Adrenal gland (tissue), 12 donors: ENCODE data around the gene FRS2. TPM values are rescaled to one million over a fixed set of nuclear protein-coding genes. Genes with fewer than 3 reads are reported as not detected.
"Not testable (repeated sequence)": the region's sequence is repeated elsewhere in the genome, so short reads cannot be mapped to it uniquely, and the experiment has no call there.

Experiments used
- DNase-seq, 7 donors: peaks; one replicate each; pipeline ENCODE4 v3.0.0-alpha.2; 2019 to 2020
- H3K27ac ChIP-seq, 5 donors: fragments of 200-600 bp; sonication (generic) in 4 of 5; 1 replicate in 3 of 5; 2 replicates in 2 of 5; pipeline versions ENCODE4 v1.5.1 to v1.8.0; 2016 to 2020; ENCODE audit warnings: mild to moderate bottlenecking in 1 of 5
- H3K27me3 ChIP-seq: fragments of 200-600 bp; 2 replicates; pipeline ENCODE4 v1.8.0; 2021
- H3K36me3 ChIP-seq, 2 donors: fragments of 200-600 bp; replicated peaks in 1 of 2; 1 replicate in 1 of 2; 2 replicates in 1 of 2; pipeline versions ENCODE4 v1.5.1 to v1.8.0; 2018 to 2022
- H3K4me1 ChIP-seq, 2 donors: fragments of 200-600 bp; replicated peaks in 1 of 2; 1 replicate in 1 of 2; 2 replicates in 1 of 2; pipeline versions ENCODE4 v1.5.1 to v1.8.0; 2018 to 2021
- H3K4me3 ChIP-seq, 4 donors: fragments of 200-600 bp; sonication (generic) in 3 of 4; one replicate each; pipeline ENCODE4 v1.5.1; 2016 to 2018
- H3K9me3 ChIP-seq, 3 donors: fragments of 200-600 bp; sonication (generic) in 1 of 3; replicated peaks in 1 of 3; 1 replicate in 2 of 3; 2 replicates in 1 of 3; pipeline versions ENCODE4 v1.5.1 to v1.8.0; 2016 to 2021
- POLR2A ChIP-seq, 2 donors: fragments of 450-650 bp; IDR thresholded peaks; one replicate each; pipeline ENCODE4 v1.6.1; 2017; ENCODE audit warnings: antibody characterized with exemption in 2 of 2, mild to moderate bottlenecking in 2 of 2, moderate library complexity in 1 of 2
- WGBS, 4 donors: extraction: QIAGEN DNeasy Blood & Tissue Kit in 2 of 4; methylation state at CpG; one replicate each; pipeline versions ENCODE4 v1.1.5 to v1.1.7; 2013 to 2017; 5-methylcytosine and 5-hydroxymethylcytosine counted together
- intact Hi-C, 2 donors: fragments of 100-400 bp; cut with DNase I; formaldehyde crosslinking; loops; one replicate each; pipeline versions ENCODE4 v1.14.1 to v1.15.0; 2022 to 2023
- polyA plus RNA-seq, 3 donors: library from polyadenylated mRNA; stranded (reverse); fragments of 200-250 nt in 2 of 3; fragments of 350-450 nt in 1 of 3; fragmentation: Illumina TruSeq in 1 of 3; extraction: RNeasy Lipid Tissue Mini Kit (QIAGEN cat#74804) in 1 of 3; gene quantifications; one replicate each; pipeline ENCODE4 v1.2.3, GENCODE V29; 2013 to 2014
- total RNA-seq, 9 donors: library from RNA; depleted of rRNA in 4 of 9; stranded (reverse); fragments of >200 nt in 4 of 9; fragments of 120-200 nt in 1 of 9; fragmentation: NEBNext Ultra II Directional in 1 of 9; extraction: Animal tissue kit (Norgen Biotek cat#: 25700) in 1 of 9; gene quantifications; one replicate each; pipeline versions ENCODE4 v1.1.0 to v1.2.4, GENCODE V29; 2013 to 2023
- TF ChIP-seq, protein P1 (sequence below), 6 experiments: fragments of 450-650 bp in 4 of 6; fragments of 200-600 bp in 2 of 6; sonication (generic) in 1 of 6; IDR thresholded peaks; 1 replicate in 5 of 6; 2 replicates in 1 of 6; pipeline versions ENCODE4 v1.5.1 to v1.8.0; 2016 to 2021; ENCODE audit warnings: antibody characterized with exemption in 6 of 6, mild to moderate bottlenecking in 2 of 6, moderate library complexity in 1 of 6
- donor health status: healthy with polysubstance abuse.
- donor health status: Bipolar disorder and iron deficiency.
- donor health status: DM: yes; HTN: yes; CAD: no.
- donor health status: DM: no; HTN: no; CAD: no.
- donor health status: DM: no; HTN: no; CAD: no.
- donor health status: DM: yes; HTN: yes; CAD: no.

Gene FRS2
- total and polyA plus RNA-seq, 12 donors, result 4.8 to 86.1 (median 45.1) TPM

DNA sequence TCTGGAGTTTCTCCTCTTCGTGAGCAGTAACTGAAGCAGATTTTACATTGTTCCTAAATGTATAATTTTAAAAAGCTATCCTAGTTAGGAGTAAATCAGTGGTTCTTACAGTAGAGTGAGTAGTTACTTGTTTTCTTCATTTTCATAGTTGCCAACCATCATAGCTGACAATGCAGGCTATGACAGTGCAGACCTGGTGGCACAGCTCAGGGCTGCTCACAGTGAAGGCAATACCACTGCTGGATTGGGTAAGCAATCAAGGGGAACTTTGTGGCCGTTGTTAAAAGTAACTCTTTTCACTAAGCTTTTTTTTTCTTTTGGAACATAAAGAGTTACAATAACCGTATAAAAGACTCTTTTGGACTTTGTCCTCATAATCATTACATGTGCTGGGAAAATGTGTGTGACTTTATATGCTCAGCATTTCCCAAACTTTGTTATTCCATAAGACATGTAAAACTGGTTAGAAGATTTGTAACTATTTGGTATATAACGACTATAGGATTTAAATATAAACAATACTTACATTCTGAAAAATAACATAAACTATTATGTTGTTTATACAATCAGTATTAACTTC lies 128.1 kb downstream of the FRS2 start:
- no peak overlapping the region for H3K4me3 ChIP-seq
- H3K36me3 ChIP-seq, result peaks cover 0 to 90% of the 10 kb centered on the region in 2 donors
- TF ChIP-seq, protein P1, sequence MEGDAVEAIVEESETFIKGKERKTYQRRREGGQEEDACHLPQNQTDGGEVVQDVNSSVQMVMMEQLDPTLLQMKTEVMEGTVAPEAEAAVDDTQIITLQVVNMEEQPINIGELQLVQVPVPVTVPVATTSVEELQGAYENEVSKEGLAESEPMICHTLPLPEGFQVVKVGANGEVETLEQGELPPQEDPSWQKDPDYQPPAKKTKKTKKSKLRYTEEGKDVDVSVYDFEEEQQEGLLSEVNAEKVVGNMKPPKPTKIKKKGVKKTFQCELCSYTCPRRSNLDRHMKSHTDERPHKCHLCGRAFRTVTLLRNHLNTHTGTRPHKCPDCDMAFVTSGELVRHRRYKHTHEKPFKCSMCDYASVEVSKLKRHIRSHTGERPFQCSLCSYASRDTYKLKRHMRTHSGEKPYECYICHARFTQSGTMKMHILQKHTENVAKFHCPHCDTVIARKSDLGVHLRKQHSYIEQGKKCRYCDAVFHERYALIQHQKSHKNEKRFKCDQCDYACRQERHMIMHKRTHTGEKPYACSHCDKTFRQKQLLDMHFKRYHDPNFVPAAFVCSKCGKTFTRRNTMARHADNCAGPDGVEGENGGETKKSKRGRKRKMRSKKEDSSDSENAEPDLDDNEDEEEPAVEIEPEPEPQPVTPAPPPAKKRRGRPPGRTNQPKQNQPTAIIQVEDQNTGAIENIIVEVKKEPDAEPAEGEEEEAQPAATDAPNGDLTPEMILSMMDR (IDR thresholded peaks at IDR 0.05), result no peak
- TF ChIP-seq POLR2A (IDR thresholded peaks at IDR 0.05), result no peak
- DNase-seq, result no peak
- H3K9me3 ChIP-seq, result no peaks in the 10 kb centered on the region
- intact Hi-C loops, result no loop called here
- 64 to 82% (median 72%) methylated on average over 4 of the region's 4 CpGs for WGBS, 4 donors
- H3K27ac ChIP-seq, result no peak overlapping the region
- no peaks in the 10 kb centered on the region for H3K27me3 ChIP-seq
- no peaks in the 10 kb centered on the region for H3K4me1 ChIP-seq

DNA sequence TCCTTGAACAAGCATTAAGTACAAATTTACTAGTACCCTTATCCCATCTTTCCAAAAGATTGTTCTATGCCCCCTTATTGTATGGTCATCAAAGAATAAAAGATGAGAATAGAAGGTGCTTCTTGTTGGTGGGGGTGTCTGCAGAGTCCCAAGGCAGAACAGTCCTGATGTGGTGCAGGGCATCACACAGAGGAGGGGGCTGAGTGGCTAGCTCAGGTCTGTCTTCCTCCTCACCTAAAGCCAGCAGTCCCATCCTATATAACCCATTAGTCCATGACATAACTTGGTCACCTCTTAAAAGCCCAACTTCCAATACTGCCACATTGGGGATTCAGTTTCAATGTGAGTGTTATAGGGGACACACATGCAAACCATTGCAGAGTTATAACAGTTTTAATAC lies 130.6 kb downstream of the FRS2 start:
- Histone ChIP-seq H3K27me3 (no peaks in the 10 kb centered on the region), H3K9me3 (no peaks in the 10 kb centered on the region), H3K27ac (no peak overlapping the region), H3K4me3 (no peak overlapping the region), H3K36me3 (peaks cover 0 to 70% of the 10 kb centered on the region in 2 donors), H3K4me1 (no peaks in the 10 kb centered on the region)
- TF ChIP-seq POLR2A (IDR thresholded peaks at IDR 0.05), result no peak
- TF ChIP-seq, protein P1 (IDR thresholded peaks at IDR 0.05), result no peak
- intact Hi-C loops, result no loop called here
- no peak for DNase-seq

DNA sequence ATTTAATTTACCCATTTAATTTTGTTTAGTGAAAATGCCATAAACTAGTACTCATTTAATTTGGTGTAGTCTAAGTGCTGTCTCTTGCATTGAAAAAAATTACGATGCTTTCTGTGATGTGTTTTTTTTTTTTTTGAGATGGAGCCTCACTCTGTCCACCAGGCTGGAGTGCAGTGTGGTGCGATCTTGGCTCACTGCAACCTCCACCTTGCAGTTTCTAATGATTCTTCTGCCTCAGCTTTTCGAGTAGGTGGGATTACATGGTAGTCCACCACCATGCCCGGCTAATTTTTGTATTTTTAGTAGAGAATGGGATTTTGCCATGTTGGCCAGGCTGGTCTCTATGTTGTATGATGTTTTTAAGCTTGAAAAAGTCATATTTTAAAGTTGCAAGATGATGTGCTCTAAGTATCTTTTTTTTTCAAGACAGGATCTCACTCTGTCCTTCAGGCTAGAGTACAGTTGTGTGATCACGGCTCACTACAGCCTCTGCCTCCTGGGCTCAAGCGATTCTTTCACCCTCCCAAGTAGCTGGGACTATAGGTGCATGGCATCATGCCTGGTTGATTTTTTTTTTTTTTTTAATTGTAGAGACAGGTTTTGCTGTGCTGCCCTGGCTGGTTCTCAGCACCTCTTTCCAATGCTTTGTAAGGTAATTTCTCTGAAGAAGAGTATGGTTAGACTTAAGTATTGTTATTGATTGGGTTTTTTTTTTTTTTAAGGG lies 131.9 kb downstream of the FRS2 start:
- Histone ChIP-seq H3K4me3 (no peak overlapping the region), H3K4me1 (no peaks in the 10 kb centered on the region), H3K36me3 (peaks cover 0 to 59% of the 10 kb centered on the region in 2 donors), H3K27ac (no peak overlapping the region), H3K27me3 (no peaks in the 10 kb centered on the region), H3K9me3 (no peaks in the 10 kb centered on the region)
- WGBS, 4 donors, result 91 to 98% (median 94%) methylated on average over 6 of the region's 6 CpGs
- no peak for DNase-seq
- intact Hi-C loops, result no loop called here
- TF ChIP-seq POLR2A (IDR thresholded peaks at IDR 0.05), result no peak
- TF ChIP-seq, protein P1 (IDR thresholded peaks at IDR 0.05), result no peak

DNA sequence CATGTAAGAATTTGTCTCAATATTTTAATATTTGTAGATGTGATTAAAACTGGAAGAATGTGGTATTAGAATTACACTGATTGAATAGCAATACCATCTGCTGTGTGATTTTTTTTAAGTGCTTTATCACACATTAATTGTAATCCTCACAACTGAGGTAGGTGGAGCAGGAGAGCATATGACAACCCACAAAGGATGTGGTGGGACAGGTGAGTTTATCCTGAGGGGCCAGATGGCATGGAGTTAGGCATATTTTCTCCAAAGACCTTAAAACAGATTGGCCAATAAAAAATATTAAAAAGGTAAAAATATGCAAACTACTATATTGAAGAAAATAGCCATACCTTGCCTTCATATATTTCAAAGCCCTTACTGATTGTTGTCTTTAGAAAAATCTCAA lies 132.8 kb downstream of the FRS2 start:
- H3K4me3 ChIP-seq, result no peak overlapping the region
- intact Hi-C loops, result no loop called here
- H3K27me3 ChIP-seq, result no peaks in the 10 kb centered on the region
- H3K9me3 ChIP-seq, result no peaks in the 10 kb centered on the region
- H3K4me1 ChIP-seq, result no peaks in the 10 kb centered on the region
- TF ChIP-seq POLR2A (IDR thresholded peaks at IDR 0.05), result no peak
- TF ChIP-seq, protein P1 (IDR thresholded peaks at IDR 0.05), result no peak
- H3K36me3 ChIP-seq, result peaks cover 0 to 51% of the 10 kb centered on the region in 2 donors
- no peak overlapping the region for H3K27ac ChIP-seq
- no peak for DNase-seq

DNA sequence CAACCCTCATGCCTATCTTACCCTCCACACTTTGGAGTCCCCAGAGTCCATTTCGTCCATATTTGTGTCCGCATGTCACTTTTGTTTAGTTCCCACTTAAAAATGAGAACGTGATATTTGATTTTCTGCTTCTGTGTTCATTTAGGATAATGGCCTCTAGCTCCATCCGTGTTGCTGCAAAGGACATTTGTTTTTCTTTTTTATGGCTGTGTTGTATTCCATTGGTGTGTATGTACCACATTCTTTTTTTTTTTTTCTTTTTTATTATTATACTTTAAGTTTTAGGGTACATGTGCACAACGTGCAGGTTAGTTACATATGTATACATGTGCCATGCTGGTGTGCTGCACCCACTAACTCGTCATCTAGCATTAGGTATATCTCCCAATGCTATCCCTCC lies 133.4 kb downstream of the FRS2 start:
- intact Hi-C loops, H3K27me3 ChIP-seq, H3K9me3 ChIP-seq, H3K4me3 ChIP-seq, DNase-seq, H3K27ac ChIP-seq, H3K4me1 ChIP-seq: not testable (repeated sequence)
- WGBS, 4 donors, result 95 to 97% (median 96%) methylated on average over 5 to 6 of the region's 6 CpGs
- H3K36me3 ChIP-seq, result peaks cover 0 to 45% of the 10 kb centered on the region in 2 donors

DNA sequence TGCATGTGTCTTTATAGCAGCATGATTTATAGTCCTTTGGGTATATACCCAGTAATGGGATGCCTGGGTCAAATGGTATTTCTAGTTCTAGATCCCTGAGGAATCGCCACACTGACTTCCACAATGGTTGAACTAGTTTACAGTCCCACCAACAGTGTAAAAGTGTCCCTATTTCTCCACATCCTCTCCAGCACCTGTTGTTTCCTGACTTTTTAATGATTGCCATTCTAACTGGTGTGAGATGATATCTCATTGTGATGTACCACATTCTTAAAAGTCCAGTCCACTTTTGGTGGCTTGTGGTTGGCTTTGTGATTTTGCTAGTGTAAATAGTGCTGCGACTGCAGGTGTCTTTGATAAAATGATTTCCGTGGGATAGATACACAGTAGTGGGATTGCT lies 134.1 kb downstream of the FRS2 start:
- H3K4me1 ChIP-seq, H3K4me3 ChIP-seq, intact Hi-C loops, H3K27me3 ChIP-seq, H3K27ac ChIP-seq, H3K9me3 ChIP-seq, DNase-seq: not testable (repeated sequence)
- WGBS, 4 donors, result 88 to 93% (median 91%) methylated on average over 2 to 3 of the region's 3 CpGs
- H3K36me3 ChIP-seq, result peaks cover 0 to 38% of the 10 kb centered on the region in 2 donors
